H9 (cell line): ENCODE results near the gene DCAF10. TPM values are rescaled to one million over a fixed set of nuclear protein-coding genes. Genes with fewer than 3 reads are reported as not detected.

Experiments
- DNase-seq: peaks from one replicate; pipeline ENCODE4 v3.0.0-alpha.2; 2017
- H2AFZ ChIP-seq: one replicate; pipeline ENCODE4 v1.6.1; 2013; ENCODE audit warnings: mild to moderate bottlenecking, low read length, control low read depth, moderate library complexity
- H2AK5ac ChIP-seq: 2 replicates; pipeline ENCODE4 v1.6.1; 2013; ENCODE audit warnings: low read length, control low read depth, mixed read lengths; ENCODE audit not compliant: insufficient read length
- H2BK120ac ChIP-seq: one replicate; pipeline ENCODE4 v1.6.1; 2013; ENCODE audit warnings: low read depth, mild to moderate bottlenecking, low read length, control low read depth, inconsistent platforms; ENCODE audit not compliant: poor library complexity, severe bottlenecking
- H2BK12ac ChIP-seq: 2 replicates; pipeline ENCODE4 v1.6.1; 2013; ENCODE audit warnings: low read length, control low read depth, mixed read lengths, low read depth; ENCODE audit not compliant: insufficient read length
- H2BK15ac ChIP-seq: 2 replicates; pipeline ENCODE4 v1.6.1; 2013; ENCODE audit warnings: low read depth, low read length, control low read depth
- H2BK20ac ChIP-seq: one replicate; pipeline ENCODE4 v1.6.1; 2013; ENCODE audit warnings: low read depth, mild to moderate bottlenecking, low read length, control low read depth, inconsistent platforms; ENCODE audit not compliant: poor library complexity, severe bottlenecking
- H2BK5ac ChIP-seq: 2 replicates; pipeline ENCODE4 v1.6.1; 2013; ENCODE audit warnings: low read length, control low read depth, mixed read lengths; ENCODE audit not compliant: insufficient read length
- H3K14ac ChIP-seq: 2 replicates; pipeline ENCODE4 v1.6.1; 2013; ENCODE audit warnings: low read length, control low read depth; ENCODE audit not compliant: insufficient read depth
- H3K18ac ChIP-seq: 2 replicates; pipeline ENCODE4 v1.6.1; 2013; ENCODE audit warnings: low read depth, mild to moderate bottlenecking, mixed read lengths, low read length, control low read depth; ENCODE audit not compliant: insufficient read length
- H3K23ac ChIP-seq: 2 replicates; pipeline ENCODE4 v1.6.1; 2013; ENCODE audit warnings: low read length, control low read depth, mixed read lengths, low read depth; ENCODE audit not compliant: insufficient read length
- H3K23me2 ChIP-seq: 2 replicates; pipeline ENCODE4 v1.6.1; 2013; ENCODE audit warnings: low read depth, mild to moderate bottlenecking, mixed read lengths, low read length, control low read depth; ENCODE audit not compliant: insufficient read length, poor library complexity, severe bottlenecking
- H3K27ac ChIP-seq: 2 replicates; pipeline ENCODE4 v1.5.1; 2013; ENCODE audit warnings: low read length, control low read depth, mixed read lengths, low read depth; ENCODE audit not compliant: insufficient read length
- H3K27me3 ChIP-seq: 2 replicates; pipeline ENCODE4 v1.6.1; 2013; ENCODE audit warnings: low read length, control low read depth, inconsistent platforms; ENCODE audit not compliant: insufficient read depth
- H3K4ac ChIP-seq: 2 replicates; pipeline ENCODE4 v1.6.1; 2013; ENCODE audit warnings: low read depth, mild to moderate bottlenecking, control low read depth, inconsistent platforms, low read length, moderate library complexity
- H3K4me1 ChIP-seq: 2 replicates; pipeline ENCODE4 v1.6.1; 2013; ENCODE audit warnings: low read length, control low read depth, inconsistent platforms; ENCODE audit not compliant: insufficient read depth
- H3K4me2 ChIP-seq: 2 replicates; pipeline ENCODE4 v1.6.1; 2013; ENCODE audit warnings: low read length, control low read depth, mixed read lengths; ENCODE audit not compliant: insufficient read length, insufficient read depth
- H3K56ac ChIP-seq: 2 replicates; pipeline ENCODE4 v1.6.1; 2013; ENCODE audit warnings: low read depth, mild to moderate bottlenecking, mixed read lengths, low read length, control low read depth; ENCODE audit not compliant: insufficient read length
- H3K79me1 ChIP-seq: 2 replicates; pipeline ENCODE4 v1.6.1; 2013; ENCODE audit warnings: low read depth, mild to moderate bottlenecking, moderate library complexity, low read length, control low read depth, inconsistent platforms; ENCODE audit not compliant: insufficient read depth, poor library complexity, severe bottlenecking
- H3K79me2 ChIP-seq: 2 replicates; pipeline ENCODE4 v1.6.1; 2013; ENCODE audit warnings: low read length, control low read depth, inconsistent platforms; ENCODE audit not compliant: insufficient read depth
- H3K9ac ChIP-seq: 2 replicates; pipeline ENCODE4 v1.6.1; 2013; ENCODE audit warnings: low read length, control low read depth, mixed read lengths; ENCODE audit not compliant: insufficient read length; ENCODE audit errors: extremely low read depth
- H3K9me3 ChIP-seq: one replicate; pipeline ENCODE4 v1.6.1; 2013; ENCODE audit warnings: low read depth, low read length, inconsistent platforms; ENCODE audit not compliant: control insufficient read depth
- H3T11ph ChIP-seq: one replicate; pipeline ENCODE4 v1.6.1; 2013; ENCODE audit warnings: mild to moderate bottlenecking, low read length, control low read depth, inconsistent platforms
- H4K20me1 ChIP-seq: one replicate; pipeline ENCODE4 v1.6.1; 2013; ENCODE audit not compliant: control insufficient read depth, insufficient read length, insufficient read depth
- H4K5ac ChIP-seq: 2 replicates; pipeline ENCODE4 v1.6.1; 2013; ENCODE audit warnings: low read depth, mild to moderate bottlenecking, mixed read lengths, low read length, control low read depth; ENCODE audit not compliant: insufficient read length
- H4K8ac ChIP-seq: replicated peaks from 2 replicates; pipeline ENCODE4 v1.6.1; 2013; ENCODE audit warnings: low read length, control low read depth, mixed read lengths, low read depth; ENCODE audit not compliant: insufficient read length
- H4K91ac ChIP-seq: 2 replicates; pipeline ENCODE4 v1.6.1; 2013; ENCODE audit warnings: low read depth, mild to moderate bottlenecking, moderate library complexity, mixed read lengths, low read length, control low read depth; ENCODE audit not compliant: insufficient read length
- H3K27ac Mint-ChIP-seq, 3 experiments: 2 replicates in 2 of 3; 3 replicates in 1 of 3; pipeline ENCODE4 v1.8.0; 2020 to 2021; ENCODE audit warnings: mixed read lengths in 3 of 3, mild to moderate bottlenecking in 1 of 3, moderate library complexity in 1 of 3
- H3K27me3 Mint-ChIP-seq: 2 replicates; pipeline ENCODE4 v1.8.0; 2021; ENCODE audit warnings: low read depth, mild to moderate bottlenecking, moderate library complexity, mixed read lengths
- H3K36me3 Mint-ChIP-seq, 3 experiments: 2 replicates in 2 of 3; 3 replicates in 1 of 3; pipeline ENCODE4 v1.8.0; 2020 to 2021; ENCODE audit warnings: low read depth in 3 of 3, mixed read lengths in 3 of 3; ENCODE audit not compliant: insufficient read depth in 1 of 3
- H3K4me1 Mint-ChIP-seq, 2 experiments: 2 replicates each; pipeline ENCODE4 v1.8.0; 2020; ENCODE audit warnings: mixed read lengths in 2 of 2
- H3K4me3 Mint-ChIP-seq, 2 experiments: 2 replicates in 1 of 2; 3 replicates in 1 of 2; pipeline ENCODE4 v1.8.0; 2020 to 2021; ENCODE audit warnings: mild to moderate bottlenecking in 2 of 2, mixed read lengths in 2 of 2, moderate library complexity in 1 of 2
- H3K9me3 Mint-ChIP-seq, 2 experiments: 2 replicates in 1 of 2; 3 replicates in 1 of 2; pipeline ENCODE4 v1.8.0; 2020; ENCODE audit warnings: mild to moderate bottlenecking in 2 of 2, mixed read lengths in 2 of 2, moderate library complexity in 1 of 2
- CTCF ChIP-seq: fragments of 200-600 bp; sonication (generic); conservative IDR thresholded peaks from 3 replicates; pipeline ENCODE4 v1.8.0; 2021; ENCODE audit warnings: antibody characterized with exemption, mild to moderate bottlenecking
- WGBS: extraction: QIAGEN DNeasy Blood & Tissue Kit; methylation state at CpG from one replicate; pipeline ENCODE4 v1.1.7; 2013; ENCODE audit warnings: missing lambda C conversion rate, low lambda C conversion rate, mixed read lengths; ENCODE audit not compliant: insufficient read length; ENCODE audit errors: extremely low coverage; 5-methylcytosine and 5-hydroxymethylcytosine counted together
- total RNA-seq: library from RNA; stranded (reverse); gene quantifications from 2 replicates; pipeline ENCODE4 v1.2.1, GENCODE V29; 2021

Gene DCAF10
- total RNA-seq, 1 experiment from 2014 or later: 13.4 TPM

DNA sequence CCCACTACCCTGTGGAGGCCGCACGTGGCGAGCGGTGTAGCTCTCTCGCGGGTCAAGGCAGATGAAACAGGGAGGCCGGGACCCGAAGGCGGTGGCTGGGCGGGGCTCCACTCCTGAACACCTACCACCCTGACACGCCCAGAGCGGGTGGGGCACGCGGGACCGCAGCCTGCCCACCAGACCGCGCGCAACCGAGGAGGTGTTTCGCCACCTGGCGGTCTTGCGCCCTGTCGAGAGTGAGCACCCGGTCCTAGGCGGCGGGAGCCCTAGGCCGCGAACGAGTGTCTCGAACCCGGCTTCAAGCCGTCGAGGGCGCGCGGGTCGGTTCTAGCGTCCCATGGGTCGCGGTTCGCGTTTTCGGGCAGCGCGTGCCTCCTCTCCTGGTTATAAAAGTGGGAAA, 13.5 kb upstream of the DCAF10 start:
- Histone ChIP-seq H3K27ac (no peak overlapping the region), H3T11ph (no peak overlapping the region), H2BK120ac (no peak overlapping the region), H2BK20ac (no peak overlapping the region), H2AFZ (no peak overlapping the region), H2AK5ac (no peak overlapping the region), H3K27me3 (no peaks in the 10 kb centered on the region), H3K79me2 (peaks cover 11% of the 10 kb centered on the region; the same call in 1 of the 2 replicates), H3K18ac (no peak overlapping the region), H4K20me1 (no peaks in the 10 kb centered on the region), H4K5ac (no peak overlapping the region), H3K4me1 (no peaks in the 10 kb centered on the region), H3K4me2 (no peak overlapping the region), H3K23me2 (peaks cover 5% of the 10 kb centered on the region), H2BK5ac (no peak overlapping the region), H3K56ac (no peak overlapping the region), H3K14ac (no peak overlapping the region), H2BK12ac (no peak overlapping the region), H4K91ac (no peak overlapping the region), H3K23ac (no peak overlapping the region), H3K9ac (no peak overlapping the region), H3K79me1 (peaks cover 6% of the 10 kb centered on the region), H3K9me3 (no peaks in the 10 kb centered on the region), H3K4ac (no peak overlapping the region), H2BK15ac (no peak overlapping the region), H4K8ac (no peak overlapping the region)
- no CpG with 5 or more reads among the region's 45 CpGs for WGBS
- Mint-ChIP-seq H3K27ac (no peak overlapping the region), H3K9me3 (0 out of 5 replicates have a peak, but pooled peaks cover 0 to 3% of the 10 kb centered on the region in 2 experiments), H3K27me3 (peaks cover 34% of the 10 kb centered on the region), H3K4me3 (no peak overlapping the region), H3K36me3 (peaks cover 13 to 20% (median 13%) of the 10 kb centered on the region in 3 experiments; a peak in 6 of 7 replicates), H3K4me1 (peaks cover 5 to 9% of the 10 kb centered on the region in 2 experiments; a peak in 3 of 4 replicates)
- TF ChIP-seq CTCF: no peak
- DNase-seq: peak; percentile 80
